HG03159 (cell line): Measurements from ENCODE around the gene CA14.
A peak's percentile ranks its signal among the peaks of the same experiment; 100 is the strongest.
"Not testable (repeated sequence)": the region's sequence is repeated elsewhere in the genome, so short reads cannot be mapped to it uniquely, and the experiment has no call there.

Experiments
- ATAC-seq: cut with Tn5 transposase; IDR thresholded peaks from one replicate; pipeline ENCODE4 v1.9.1; 2021; ENCODE audit warnings: mild to moderate bottlenecking, moderate library complexity; ENCODE audit not compliant: unreplicated experiment

CA14 gene

GRCh38 chr1:150280138-150280707 is 22.6 kb downstream of the CA14 start:
- no peak for ATAC-seq

GRCh38 chr1:150281221-150281757 is 23.7 kb downstream of the CA14 start:
- ATAC-seq: no peak

DNA sequence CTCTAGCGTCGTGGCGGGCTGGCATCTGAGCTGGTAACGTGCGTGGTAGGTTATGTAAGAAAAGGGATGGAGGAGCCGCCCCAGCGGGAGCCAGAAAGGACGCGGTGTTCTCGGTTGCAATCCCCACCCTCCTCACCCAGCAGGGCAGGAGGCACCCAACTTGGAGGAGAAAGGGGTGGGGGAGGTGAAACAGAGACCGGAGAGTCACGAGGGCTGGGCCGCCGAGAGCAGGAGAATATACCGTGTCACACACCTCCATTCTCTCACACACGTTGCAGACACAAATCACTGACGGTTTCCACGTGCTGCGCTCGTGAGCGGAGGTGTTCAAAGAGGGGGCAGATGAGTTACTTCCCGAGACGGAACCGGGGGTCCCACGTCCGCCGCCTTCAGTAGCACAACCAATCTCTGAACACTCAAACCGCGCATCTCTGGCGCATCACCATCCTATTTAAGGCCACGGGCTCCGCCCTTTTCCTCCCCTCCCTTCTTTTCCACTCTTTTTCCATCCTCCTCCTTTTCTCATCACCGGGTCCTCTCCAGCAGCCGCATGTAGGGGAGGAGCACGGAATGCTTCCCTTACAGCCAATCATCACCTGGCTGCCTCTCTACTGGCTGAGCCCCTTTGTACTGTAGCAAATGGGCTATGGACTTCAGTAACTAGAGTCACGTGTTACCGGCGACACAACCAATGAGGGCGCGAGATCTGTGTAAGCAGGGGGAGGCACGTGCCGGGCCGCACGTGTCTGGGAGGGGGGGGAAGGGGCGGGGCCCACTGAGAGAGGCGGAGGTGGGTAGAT is 24.4 kb downstream of the CA14 start, which contains the start of gene CIART:
CIART (plus strand) TSS at position 797 of the 800 bp plus-strand sequence. CDS start 714 bp downstream, outside the sequence.
- ATAC-seq: peak; percentile 81

- peak; percentile 12 for ATAC-seq
Measured at GRCh38 chr1:150282558-150282958, 25.0 kb downstream of the CA14 start.

DNA sequence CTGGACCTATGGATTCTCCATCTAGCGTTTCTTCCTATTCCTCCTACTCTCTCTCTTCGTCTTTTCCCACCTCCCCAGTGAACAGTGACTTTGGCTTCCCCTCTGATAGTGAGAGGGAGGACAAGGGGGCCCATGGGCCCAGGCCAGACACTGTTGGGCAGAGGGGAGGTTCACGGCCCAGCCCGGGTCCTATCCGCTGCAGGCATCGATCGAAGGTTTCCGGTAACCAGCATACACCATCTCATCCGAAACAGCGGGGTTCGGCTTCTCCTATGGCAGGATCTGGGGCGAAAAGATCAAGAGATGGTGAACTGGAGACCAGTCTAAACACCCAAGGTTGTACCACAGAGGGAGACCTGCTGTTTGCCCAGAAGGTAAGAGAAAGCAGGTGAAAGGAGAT is 25.7 kb downstream of the CA14 start:
- no peak for ATAC-seq

DNA sequence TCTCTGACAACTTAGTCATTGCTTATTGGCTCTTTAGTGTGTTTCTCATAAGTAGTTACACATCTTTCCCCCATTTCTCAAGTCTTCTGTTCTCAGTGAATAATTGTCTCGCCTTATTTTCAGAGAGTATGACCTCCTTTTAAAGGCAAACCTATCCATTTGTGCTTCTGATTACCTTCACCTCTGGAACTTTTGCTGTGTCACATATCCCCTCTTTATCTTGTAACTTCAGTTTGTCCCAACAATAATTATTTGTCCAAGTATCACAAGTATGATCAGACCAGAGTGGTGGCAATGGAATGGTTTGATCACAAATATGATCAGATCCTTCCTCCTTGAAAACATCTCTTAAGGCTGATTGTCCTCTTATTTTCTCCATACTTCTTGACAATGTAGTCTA is 30.8 kb downstream of the CA14 start:
- no peak for ATAC-seq

GRCh38 chr1:150288822-150289221 is 31.2 kb downstream of the CA14 start:
- ATAC-seq: no peak

GRCh38 chr1:150293433-150294253 is 36.1 kb downstream of the CA14 start, which contains the start of gene MRPS21:
MRPS21 (plus strand) TSS chr1:150293861; CDS start chr1:150294367, 506 bp downstream.
- ATAC-seq: peak; percentile 98

DNA sequence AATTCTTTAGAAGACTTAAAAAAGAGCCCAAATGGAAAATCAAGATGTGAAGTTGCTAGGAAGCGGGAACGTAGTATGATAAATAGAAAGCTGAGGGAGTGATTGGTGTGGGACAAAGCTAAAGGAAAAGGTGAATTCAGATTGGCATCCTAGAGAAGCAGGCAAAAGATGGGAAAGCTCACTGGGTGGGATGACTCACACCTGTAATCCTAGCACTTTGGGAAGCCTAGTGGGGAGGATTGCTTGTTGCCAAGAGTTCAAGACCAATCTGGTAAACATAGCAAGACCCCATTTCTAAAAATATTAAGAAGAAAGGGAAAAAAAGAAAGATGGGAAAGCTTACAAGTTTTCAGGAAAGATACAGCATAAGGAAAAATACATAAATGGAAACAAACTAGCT is 37.9 kb downstream of the CA14 start:
- ATAC-seq: no peak

- no peak for ATAC-seq
Measured at GRCh38 chr1:150299716-150300115, 42.1 kb downstream of the CA14 start.

DNA sequence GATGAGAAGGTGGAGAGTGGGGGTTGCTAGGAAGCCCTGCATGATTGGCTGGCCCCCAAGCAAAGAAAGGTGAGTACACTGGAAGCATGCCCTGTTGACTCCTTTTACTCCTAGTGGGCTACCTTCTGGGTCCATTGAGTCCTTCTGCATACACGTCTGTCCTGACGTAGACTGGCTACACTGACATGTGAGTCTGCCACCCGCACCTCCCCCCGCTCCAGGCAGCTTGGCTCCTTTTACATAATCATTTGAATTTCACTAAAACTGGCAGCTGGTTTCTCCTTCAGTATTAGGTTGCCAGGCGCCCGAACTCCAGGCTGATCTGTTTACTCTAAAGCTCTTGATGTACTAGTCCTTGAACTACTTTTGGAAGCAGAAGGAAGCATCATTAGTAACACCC is 44.8 kb downstream of the CA14 start:
- no peak for ATAC-seq

DNA sequence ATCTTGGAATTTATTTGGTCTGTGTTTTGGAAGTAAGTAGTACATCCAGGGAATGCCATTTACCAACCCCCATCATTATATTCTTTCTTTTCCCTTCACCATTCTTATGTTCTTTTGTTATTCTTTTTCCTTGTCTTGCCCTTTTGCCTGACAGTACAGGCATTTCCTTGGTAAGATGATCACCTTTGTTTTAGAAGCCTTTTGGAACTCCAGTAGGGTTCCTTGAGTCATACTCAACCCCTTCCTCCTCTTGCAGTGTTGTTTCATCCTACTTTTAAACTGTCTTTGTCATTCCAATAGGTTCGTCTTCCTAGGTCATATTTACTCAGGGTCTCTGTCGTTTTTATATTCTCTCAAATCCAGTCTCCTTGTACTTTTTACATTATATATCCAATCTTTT is 45.3 kb downstream of the CA14 start:
- no peak for ATAC-seq

DNA sequence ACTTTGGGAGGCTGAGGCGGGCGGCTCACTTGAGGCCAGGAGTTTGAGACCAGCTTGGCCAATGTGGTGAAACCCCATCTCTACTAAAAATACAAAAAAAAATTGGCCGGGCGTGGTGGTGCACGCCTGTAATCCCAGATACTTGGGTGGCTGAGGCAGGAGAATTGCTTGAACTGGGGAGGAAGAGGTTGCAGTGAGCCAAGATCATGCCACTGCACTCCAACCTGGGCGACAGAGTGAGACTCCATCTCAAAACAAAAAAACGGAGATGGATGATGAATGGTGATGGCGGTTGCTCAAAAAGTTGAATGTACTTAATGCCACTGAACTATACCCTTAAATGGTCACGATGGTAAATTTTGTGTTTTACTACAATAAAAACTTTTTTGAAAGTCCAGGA is 51.0 kb downstream of the CA14 start:
- not testable (repeated sequence) for ATAC-seq

GRCh38 chr1:150309758-150310508 is 52.4 kb downstream of the CA14 start:
- no peak for ATAC-seq

- ATAC-seq: no peak
Measured at GRCh38 chr1:150311762-150312161, 54.2 kb downstream of the CA14 start.
